Naive thymus-derived CD4-positive, alpha-beta T cell (primary cell): Measurements from ENCODE around the gene ZBTB9. TPM values are rescaled to one million over a fixed set of nuclear protein-coding genes. Genes with fewer than 3 reads are reported as not detected.

ENCODE experiments used
- ATAC-seq: fragments of 150-1000 bp; cut with Tn5 transposase; 2 replicates; pipeline ENCODE4 v1.10.0; 2021; ENCODE audit warnings: mild to moderate bottlenecking, moderate library complexity
- CTCF ChIA-PET: fragments of 350-600 bp; sonication (Branson Sonifier 250); formaldehyde crosslinking; loops from one replicate; lab custom pipeline; 2021; ENCODE audit warnings: antibody characterized with exemption; lab: Charles Lee
- POLR2A ChIA-PET: fragments of 350-600 bp; sonication (Branson Sonifier 250); formaldehyde crosslinking; loops from one replicate; lab custom pipeline; 2021; ENCODE audit warnings: antibody characterized with exemption, inconsistent platforms; lab: Charles Lee
- DNase-seq, 9 donors: peaks; one replicate each; pipeline versions ENCODE4 v3.0.0 to v3.0.0-alpha.2; 2020 to 2022; ENCODE audit warnings: mixed read lengths in 1 of 9
- H3K27ac ChIP-seq: one replicate; pipeline ENCODE4 v1.7.0; 2013; ENCODE audit warnings: mild to moderate bottlenecking, low read depth, low read length, moderate library complexity
- H3K27me3 ChIP-seq, 2 donors: one replicate each; pipeline ENCODE4 v1.7.0; 2013; ENCODE audit warnings: low read length in 2 of 2, mild to moderate bottlenecking in 2 of 2, moderate library complexity in 2 of 2; ENCODE audit not compliant: control insufficient read depth in 2 of 2, insufficient read depth in 2 of 2
- H3K36me3 ChIP-seq, 3 experiments: 1 replicate in 2 of 3; 2 replicates in 1 of 3; pipeline ENCODE4 v1.7.0; 2013; ENCODE audit warnings: low read length in 3 of 3, mild to moderate bottlenecking in 3 of 3, moderate library complexity in 1 of 3; ENCODE audit not compliant: insufficient read depth in 3 of 3, control insufficient read depth in 2 of 3
- H3K4me1 ChIP-seq, 2 donors: one replicate each; pipeline ENCODE4 v1.7.0; 2013; ENCODE audit warnings: low read length in 2 of 2, mild to moderate bottlenecking in 2 of 2, moderate library complexity in 1 of 2; ENCODE audit not compliant: control insufficient read depth in 2 of 2, insufficient read depth in 2 of 2
- H3K4me3 ChIP-seq: 2 replicates; pipeline ENCODE4 v1.7.0; 2013; ENCODE audit warnings: mild to moderate bottlenecking, low read length
- H3K9me3 ChIP-seq, 3 experiments: 1 replicate in 2 of 3; 2 replicates in 1 of 3; pipeline ENCODE4 v1.7.0; 2013; ENCODE audit warnings: low read length in 3 of 3; ENCODE audit not compliant: control insufficient read depth in 2 of 3
- H3K27ac Mint-ChIP-seq, 9 donors: one replicate each; pipeline ENCODE4 v1.8.0; 2020 to 2022; ENCODE audit warnings: mixed read lengths in 9 of 9, mild to moderate bottlenecking in 8 of 9, moderate library complexity in 5 of 9, inconsistent platforms in 2 of 9
- H3K27me3 Mint-ChIP-seq, 5 donors: one replicate each; pipeline ENCODE4 v1.8.0; 2021 to 2022; ENCODE audit warnings: mixed read lengths in 5 of 5, mild to moderate bottlenecking in 1 of 5
- H3K36me3 Mint-ChIP-seq, 5 donors: one replicate each; pipeline ENCODE4 v1.8.0; 2020 to 2022; ENCODE audit warnings: mixed read lengths in 5 of 5, mild to moderate bottlenecking in 3 of 5, inconsistent platforms in 1 of 5
- H3K4me1 Mint-ChIP-seq, 7 donors: one replicate each; pipeline ENCODE4 v1.8.0; 2020 to 2022; ENCODE audit warnings: mixed read lengths in 7 of 7, mild to moderate bottlenecking in 3 of 7, inconsistent platforms in 1 of 7
- H3K4me3 Mint-ChIP-seq, 10 donors: one replicate each; pipeline ENCODE4 v1.8.0; 2020 to 2022; ENCODE audit warnings: mild to moderate bottlenecking in 10 of 10, mixed read lengths in 10 of 10, moderate library complexity in 6 of 10, inconsistent platforms in 2 of 10
- H3K9me3 Mint-ChIP-seq, 11 donors: one replicate each; pipeline ENCODE4 v1.8.0; 2020 to 2022; ENCODE audit warnings: mixed read lengths in 11 of 11, mild to moderate bottlenecking in 4 of 11, inconsistent platforms in 1 of 11, moderate library complexity in 1 of 11
- intact Hi-C, 2 donors: fragments of 100-400 bp; cut with micrococcal nuclease; formaldehyde crosslinking; loops; one replicate each; pipeline ENCODE4 v1.15.1; 2023
- polyA plus RNA-seq, 2 donors: library from polyadenylated mRNA; unstranded; fragments of 300-500 nt; fragmentation: Illumina TruSeq; gene quantifications; one replicate each; pipeline ENCODE4 v1.2.3, GENCODE V29; 2021
- total RNA-seq, 6 experiments: library from RNA in 5 of 6; stranded (reverse) in 5 of 6; gene quantifications; 1 replicate in 5 of 6; 2 replicates in 1 of 6; pipeline ENCODE4 v1.2.3 and lab custom pipeline; 2021 to 2026

ZBTB9 gene
- total and polyA plus RNA-seq, 7 experiments from 2014 or later = 3.3 to 15.2 (median 9.8) TPM

DNA sequence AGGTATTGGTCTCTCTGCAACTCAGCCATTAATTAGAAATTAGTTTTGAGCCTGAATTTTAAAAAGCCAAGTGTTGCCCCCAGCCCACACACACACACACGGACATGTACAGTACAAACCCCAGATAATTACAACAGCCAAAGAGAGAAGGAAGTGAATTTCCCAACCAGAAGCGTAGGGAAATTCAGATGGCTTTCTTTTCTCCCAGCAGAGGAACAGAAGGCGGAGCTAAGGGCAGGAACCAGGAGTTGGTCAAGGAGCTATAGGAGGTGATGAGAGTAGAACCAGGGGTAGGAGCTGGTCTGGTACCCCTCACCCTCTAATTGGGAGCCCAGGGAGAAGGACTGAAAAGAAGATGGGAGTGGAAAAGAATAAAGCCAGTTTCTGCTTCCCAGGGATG lies 3.9 kb upstream of the ZBTB9 start:
- Histone ChIP-seq H3K4me1 (peaks cover 7 to 21% of the 10 kb centered on the region in 2 donors), H3K9me3 (no peaks in the 10 kb centered on the region), H3K27me3 (no peaks in the 10 kb centered on the region), H3K27ac (no peak overlapping the region), H3K36me3 (peaks cover 0 to 39% (median 8%) of the 10 kb centered on the region in 3 experiments), H3K4me3 (no peak overlapping the region)
- Mint-ChIP-seq H3K27ac (peak overlapping the region in 8 of 9 donors; percentile 7 to 87 (median 68)), H3K9me3 (no peaks in the 10 kb centered on the region), H3K4me3 (peak overlapping the region in 1 of 10 donors; percentile 56), H3K27me3 (no peaks in the 10 kb centered on the region), H3K36me3 (peaks cover 0 to 17% (median 0%) of the 10 kb centered on the region in 5 donors), H3K4me1 (peaks cover 24 to 54% (median 45%) of the 10 kb centered on the region in 7 donors)
- ATAC-seq (no peak), DNase-seq (no peak)
- ChIA-PET CTCF (no interaction called here), POLR2A (interaction anchor here (0.8 to 1.7 kb wide), 5 partner anchors 10 to 128 kb away, joined by 3 to 7 read pairs (median 4); no protein-coding TSS in a partner anchor)
- intact Hi-C loops = no loop called here

DNA sequence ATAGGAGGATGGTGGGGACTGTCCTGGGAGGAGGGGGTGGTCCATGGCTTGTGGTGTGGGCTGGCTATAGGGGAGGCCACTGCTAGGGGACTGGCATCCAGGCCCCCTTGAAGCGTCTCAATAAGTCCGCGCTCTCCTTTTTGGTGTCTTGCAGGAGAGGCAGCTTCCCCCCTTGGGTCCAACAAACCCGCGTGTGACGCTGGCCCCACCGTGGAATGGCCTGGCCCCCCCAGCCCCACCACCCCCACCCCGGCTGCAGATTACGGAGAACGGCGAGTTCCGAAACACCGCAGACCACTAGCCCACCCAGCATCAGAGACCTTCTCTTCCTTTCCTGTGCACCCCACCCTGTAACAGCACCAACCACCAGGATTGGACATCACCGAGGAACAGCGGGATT lies 2.8 kb upstream of the ZBTB9 start:
- CTCF ChIA-PET = no interaction called here
- intact Hi-C loops = no loop called here
- Mint-ChIP-seq H3K27ac (peak overlapping the region in 6 of 9 donors; percentile 46 to 90 (median 69)), H3K36me3 (peaks cover 0 to 25% (median 2%) of the 10 kb centered on the region in 5 donors), H3K9me3 (no peaks in the 10 kb centered on the region), H3K27me3 (no peaks in the 10 kb centered on the region), H3K4me1 (peaks cover 26 to 59% (median 53%) of the 10 kb centered on the region in 7 donors), H3K4me3 (peak overlapping the region in 3 of 10 donors; percentile 10 to 43 (median 12))
- Histone ChIP-seq H3K4me1 (peaks cover 12 to 22% of the 10 kb centered on the region in 2 donors), H3K36me3 (peaks cover 0 to 41% (median 8%) of the 10 kb centered on the region in 3 experiments), H3K27me3 (no peaks in the 10 kb centered on the region), H3K9me3 (no peaks in the 10 kb centered on the region), H3K27ac (peak overlapping the region; percentile 88), H3K4me3 (no peak overlapping the region)
- DNase-seq = no peak
- no peak for ATAC-seq
- POLR2A ChIA-PET = no interaction called here

DNA sequence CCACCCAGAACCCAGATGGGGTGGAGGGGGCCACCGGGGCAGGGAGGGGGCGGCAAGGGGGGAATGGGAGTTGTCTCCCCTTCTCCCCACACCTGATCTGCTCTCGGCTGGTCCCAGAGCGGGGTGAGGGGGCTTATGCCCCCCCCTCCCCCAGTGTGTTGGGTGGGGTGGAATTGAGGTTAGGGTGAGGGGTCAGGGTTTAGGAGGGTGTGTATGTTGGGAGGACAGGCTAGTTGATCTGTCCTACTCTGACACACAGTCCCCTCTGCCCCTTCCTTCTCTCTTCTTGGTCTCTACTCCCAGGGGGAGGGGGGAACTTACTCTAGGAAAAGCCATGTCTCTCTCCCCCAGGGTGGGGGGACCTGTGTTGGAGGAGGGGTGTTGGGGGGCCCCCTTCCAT lies 1.9 kb upstream of the ZBTB9 start:
- H3K27ac ChIP-seq = peak overlapping the region; percentile 88
- no peaks in the 10 kb centered on the region for H3K27me3 Mint-ChIP-seq
- peaks cover 0 to 40% (median 5%) of the 10 kb centered on the region in 3 experiments for H3K36me3 ChIP-seq
- POLR2A ChIA-PET = interaction anchor here (0.7 kb wide), 1 partner anchor 81 kb away, joined by 3 read pairs; no protein-coding TSS in a partner anchor
- no peak overlapping the region for H3K4me3 ChIP-seq
- no peaks in the 10 kb centered on the region for H3K9me3 ChIP-seq
- H3K4me1 ChIP-seq = peaks cover 12 to 22% of the 10 kb centered on the region in 2 donors
- H3K9me3 Mint-ChIP-seq = no peaks in the 10 kb centered on the region
- intact Hi-C loops = no loop called here
- peak overlapping the region in 3 of 10 donors; percentile 63 to 99 (median 98) for H3K4me3 Mint-ChIP-seq
- H3K27me3 ChIP-seq = no peaks in the 10 kb centered on the region
- CTCF ChIA-PET = interaction anchor here (1.2 kb wide), 1 partner anchor 125 kb away, joined by 3 read pairs; no protein-coding TSS in a partner anchor
- no peak for ATAC-seq
- peaks cover 0 to 32% (median 9%) of the 10 kb centered on the region in 5 donors for H3K36me3 Mint-ChIP-seq
- H3K4me1 Mint-ChIP-seq = peaks cover 26 to 65% (median 59%) of the 10 kb centered on the region in 7 donors
- H3K27ac Mint-ChIP-seq = peak overlapping the region in 7 of 9 donors; percentile 41 to 97 (median 92)
- no peak for DNase-seq

DNA sequence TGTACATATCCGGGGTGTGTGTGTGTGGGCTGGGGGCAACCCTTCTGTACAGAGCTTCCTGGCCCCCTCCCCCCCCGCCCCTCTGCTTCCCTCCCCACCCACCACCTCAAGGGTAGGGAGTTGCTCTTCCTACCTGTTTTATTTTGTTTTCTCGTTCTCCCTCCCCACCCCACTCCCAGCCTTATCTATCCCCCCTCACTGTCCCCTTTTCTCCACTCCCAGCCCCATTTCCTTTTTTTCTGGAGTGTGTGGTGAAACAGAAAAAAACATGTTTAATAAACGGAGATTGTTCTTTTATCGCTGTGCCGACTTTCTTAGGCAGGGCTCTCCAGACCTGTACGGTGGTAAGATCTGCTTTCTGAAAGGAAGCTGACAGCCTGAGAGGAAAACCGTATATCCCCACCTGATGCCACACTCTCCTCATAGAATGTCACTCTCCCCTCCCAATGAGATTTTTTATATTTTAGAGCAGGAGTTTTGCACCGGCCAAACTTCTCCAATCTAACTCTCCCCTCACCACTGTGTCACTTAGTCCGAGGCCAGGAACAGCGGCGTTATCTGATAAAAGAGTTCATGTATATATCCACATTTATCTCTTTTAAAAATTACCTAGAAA lies 875 bp upstream of the ZBTB9 start:
- intact Hi-C loops = loop anchor here (1.0 to 2.0 kb wide), 11 partner anchors 22 to 336 kb away; partner anchors contain the start of genes BAK1 (in 2 of the 2), CUTA (in 2 of the 2), KIFC1 (in 2 of the 2) and LEMD2 (in 2 of the 2)
- Histone ChIP-seq H3K27me3 (no peaks in the 10 kb centered on the region), H3K4me1 (peaks cover 12 to 22% of the 10 kb centered on the region in 2 donors), H3K27ac (peak overlapping the region; percentile 88), H3K36me3 (peaks cover 0 to 30% (median 0%) of the 10 kb centered on the region in 3 experiments), H3K9me3 (no peaks in the 10 kb centered on the region), H3K4me3 (peak overlapping the region; percentile 93)
- ATAC-seq (no peak), DNase-seq (peak in 2 of 9 donors; percentile 8 to 19)
- CTCF ChIA-PET = interaction anchor here (0.9 to 1.8 kb wide), 4 partner anchors 23 to 126 kb away, joined by 3 to 6 read pairs (median 4); partner anchors contain the start of gene BAK1
- H3K4me1 Mint-ChIP-seq = peaks cover 21 to 62% (median 53%) of the 10 kb centered on the region in 7 donors
- peak overlapping the region; percentile 86 to 98 (median 92) for H3K27ac Mint-ChIP-seq
- H3K4me3 Mint-ChIP-seq = peak overlapping the region; percentile 88 to 99 (median 95)
- peaks cover 0 to 27% (median 10%) of the 10 kb centered on the region in 5 donors for H3K36me3 Mint-ChIP-seq
- H3K27me3 Mint-ChIP-seq = no peaks in the 10 kb centered on the region
- POLR2A ChIA-PET = interaction anchor here (0.7 to 3.0 kb wide), 17 partner anchors 9 to 258 kb away, joined by 3 to 37 read pairs (median 4); partner anchors contain the start of genes BAK1, CUTA, TAPBP and UQCC2
- no peaks in the 10 kb centered on the region for H3K9me3 Mint-ChIP-seq

DNA sequence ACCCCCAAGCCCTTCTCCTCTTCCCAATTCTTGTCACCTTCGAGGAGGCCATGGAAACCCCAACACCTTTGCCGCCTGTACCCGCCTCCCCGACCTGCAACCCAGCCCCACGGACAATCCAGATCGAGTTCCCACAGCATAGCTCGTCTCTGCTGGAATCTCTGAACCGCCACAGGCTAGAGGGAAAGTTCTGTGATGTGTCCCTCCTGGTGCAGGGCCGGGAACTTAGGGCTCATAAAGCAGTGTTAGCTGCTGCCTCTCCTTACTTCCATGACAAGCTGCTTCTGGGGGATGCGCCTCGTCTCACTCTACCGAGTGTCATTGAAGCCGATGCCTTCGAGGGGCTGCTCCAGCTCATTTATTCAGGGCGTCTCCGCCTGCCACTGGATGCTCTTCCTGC lies 675 bp downstream of the ZBTB9 start:
- Histone ChIP-seq H3K4me3 (peak overlapping the region; percentile 93), H3K27ac (peak overlapping the region; percentile 88), H3K4me1 (peaks cover 12 to 22% of the 10 kb centered on the region in 2 donors), H3K27me3 (no peaks in the 10 kb centered on the region), H3K36me3 (peaks cover 0 to 23% (median 0%) of the 10 kb centered on the region in 3 experiments), H3K9me3 (no peaks in the 10 kb centered on the region)
- Mint-ChIP-seq H3K27me3 (no peaks in the 10 kb centered on the region), H3K4me1 (peaks cover 21 to 57% (median 43%) of the 10 kb centered on the region in 7 donors), H3K9me3 (peaks cover 0 to 1% (median 0%) of the 10 kb centered on the region in 11 donors), H3K4me3 (peak overlapping the region; percentile 88 to 99 (median 95)), H3K36me3 (peaks cover 0 to 23% (median 7%) of the 10 kb centered on the region in 5 donors), H3K27ac (peak overlapping the region; percentile 86 to 98 (median 92))
- DNase-seq (no peak), ATAC-seq (no peak)
- CTCF ChIA-PET = interaction anchor here (0.6 to 1.8 kb wide), 3 partner anchors 24 to 1005 kb away, joined by 3 to 6 read pairs (median 3); partner anchors contain the start of gene CUTA
- intact Hi-C loops = loop anchor here (2.0 kb wide), 1 partner anchor 78 kb away; no protein-coding TSS in a partner anchor
- POLR2A ChIA-PET = interaction anchor here (0.8 to 3.0 kb wide), 9 partner anchors 15 to 137 kb away, joined by 3 to 37 read pairs (median 7); partner anchors contain the start of genes BAK1, CUTA and ZBTB22

DNA sequence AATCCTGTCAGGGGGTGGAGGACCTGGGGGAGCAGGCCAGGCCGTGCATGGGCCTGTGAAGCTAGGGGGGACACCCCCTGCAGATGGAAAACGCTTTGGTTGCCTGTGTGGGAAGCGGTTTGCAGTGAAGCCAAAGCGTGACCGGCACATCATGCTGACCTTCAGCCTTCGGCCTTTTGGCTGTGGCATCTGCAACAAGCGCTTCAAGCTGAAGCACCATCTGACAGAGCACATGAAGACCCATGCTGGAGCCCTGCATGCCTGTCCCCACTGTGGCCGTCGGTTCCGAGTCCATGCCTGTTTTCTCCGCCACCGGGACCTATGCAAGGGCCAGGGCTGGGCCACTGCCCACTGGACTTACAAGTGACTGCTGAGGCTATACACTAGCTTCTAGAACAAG lies 1.8 kb downstream of the ZBTB9 start:
- Mint-ChIP-seq H3K4me1 (peaks cover 21 to 48% (median 35%) of the 10 kb centered on the region in 7 donors), H3K4me3 (peak overlapping the region in 8 of 10 donors; percentile 12 to 98 (median 68)), H3K27me3 (no peaks in the 10 kb centered on the region), H3K27ac (peak overlapping the region in 2 of 9 donors; percentile 22 to 97), H3K36me3 (peaks cover 0 to 23% (median 7%) of the 10 kb centered on the region in 5 donors), H3K9me3 (peaks cover 0 to 1% (median 0%) of the 10 kb centered on the region in 11 donors)
- no peak for ATAC-seq
- H3K27ac ChIP-seq = no peak overlapping the region
- peaks cover 12 to 22% of the 10 kb centered on the region in 2 donors for H3K4me1 ChIP-seq
- peaks cover 0 to 23% (median 0%) of the 10 kb centered on the region in 3 experiments for H3K36me3 ChIP-seq
- DNase-seq = no peak
- H3K27me3 ChIP-seq = no peaks in the 10 kb centered on the region
- intact Hi-C loops = no loop called here
- H3K9me3 ChIP-seq = no peaks in the 10 kb centered on the region
- POLR2A ChIA-PET = no interaction called here
- CTCF ChIA-PET = interaction anchor here (0.5 kb wide), 1 partner anchor 157 kb away, joined by 3 read pairs; the partner anchor contains the start of gene RGL2
- H3K4me3 ChIP-seq = no peak overlapping the region
